IPS DF 4.7 (cell line): ENCODE data around the gene FASN.
"Not testable (repeated sequence)": the region's sequence is repeated elsewhere in the genome, so short reads cannot be mapped to it uniquely, and the experiment has no call there.

Source experiments
- DNase-seq: peaks from one replicate; pipeline ENCODE4 v3.0.0-alpha.2; 2013; ENCODE audit warnings: low spot score; ENCODE audit errors: extremely low read depth

FASN gene

DNA sequence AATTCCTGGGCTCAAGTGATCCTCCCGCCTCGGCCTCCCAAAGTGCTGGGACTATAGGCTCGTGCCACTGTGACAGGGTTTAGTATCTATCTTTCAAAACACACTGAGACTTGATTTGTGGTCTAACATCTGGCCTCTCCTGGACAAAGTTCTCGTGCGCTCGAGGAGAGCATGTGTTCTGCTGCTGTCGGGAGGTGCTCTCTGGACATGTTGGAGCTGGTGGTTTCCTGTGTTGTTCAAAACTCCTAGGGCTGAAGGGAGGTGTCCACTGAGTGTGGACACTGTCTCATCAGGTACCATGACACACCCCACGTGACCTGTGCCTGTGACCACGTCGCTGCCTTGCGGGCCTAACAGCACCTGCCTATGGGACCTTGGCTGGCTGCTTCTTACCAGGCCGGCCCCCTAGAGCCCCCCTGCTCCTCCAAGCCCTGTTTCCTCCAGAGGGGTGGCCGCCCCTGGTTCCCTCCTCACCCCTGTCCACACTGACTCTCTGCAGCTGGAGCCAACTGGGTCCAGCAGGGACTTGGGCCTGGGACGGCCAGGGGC is 52.0 kb downstream of the FASN start:
- DNase-seq = no peak

DNA sequence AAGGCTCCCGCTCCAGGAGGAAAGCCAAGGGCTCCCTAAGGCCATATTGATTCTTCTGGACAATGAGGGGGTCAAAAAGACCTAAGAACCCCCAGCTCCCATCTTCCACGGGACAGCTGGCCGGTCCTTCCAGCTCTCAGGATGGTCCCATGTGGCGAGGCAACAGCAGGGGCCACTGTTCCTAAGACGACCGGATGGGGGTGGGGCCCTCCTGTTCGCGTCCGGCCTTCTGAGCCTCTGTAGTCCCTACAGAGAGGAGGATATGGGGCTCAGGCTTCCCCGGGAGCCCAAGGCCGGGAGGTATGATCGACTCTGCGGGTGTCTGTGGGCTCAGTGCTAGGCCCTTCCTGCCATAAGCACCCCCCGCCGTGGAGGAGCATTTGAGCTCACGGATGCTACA is 54.5 kb downstream of the FASN start:
- no peak for DNase-seq

GRCh38 chr17:82042649-82043048 is 55.4 kb downstream of the FASN start:
- DNase-seq = no peak

GRCh38 chr17:82041144-82041814 is 56.8 kb downstream of the FASN start:
- DNase-seq = no peak

GRCh38 chr17:82039695-82040299 is 58.2 kb downstream of the FASN start:
- DNase-seq = no peak

DNA sequence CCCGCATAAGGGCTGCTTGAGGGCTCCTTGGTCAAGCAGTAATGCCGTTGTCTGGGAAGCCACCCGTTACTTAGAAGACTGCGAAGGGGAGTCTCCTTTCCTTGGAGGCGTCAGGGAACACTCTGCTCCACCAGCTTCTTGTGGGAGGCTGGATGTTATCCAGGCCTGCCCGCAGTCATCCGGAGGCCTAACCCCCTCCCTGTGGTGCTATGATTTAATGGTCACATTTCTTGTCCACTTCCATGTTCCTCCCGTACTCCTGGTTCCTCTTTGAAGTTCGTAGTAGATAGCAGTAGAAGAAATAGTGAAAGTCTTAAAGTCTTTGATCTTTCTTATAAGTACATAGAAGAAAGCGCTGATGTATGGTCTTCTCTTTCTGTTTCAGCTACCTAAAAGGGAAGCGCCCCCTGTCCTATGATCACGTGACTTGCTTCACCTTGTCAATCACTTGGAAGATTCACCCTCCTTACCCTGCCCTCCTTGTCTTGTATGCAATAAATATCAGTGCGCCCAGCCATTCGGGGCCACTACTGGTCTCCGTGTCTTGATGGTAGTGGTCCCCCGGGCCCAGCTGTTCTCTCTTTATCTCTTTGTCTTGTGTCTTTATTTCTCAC is 59.1 kb downstream of the FASN start:
- not testable (repeated sequence) for DNase-seq

GRCh38 chr17:82037889-82038195 is 60.2 kb downstream of the FASN start:
- DNase-seq = no peak

DNA sequence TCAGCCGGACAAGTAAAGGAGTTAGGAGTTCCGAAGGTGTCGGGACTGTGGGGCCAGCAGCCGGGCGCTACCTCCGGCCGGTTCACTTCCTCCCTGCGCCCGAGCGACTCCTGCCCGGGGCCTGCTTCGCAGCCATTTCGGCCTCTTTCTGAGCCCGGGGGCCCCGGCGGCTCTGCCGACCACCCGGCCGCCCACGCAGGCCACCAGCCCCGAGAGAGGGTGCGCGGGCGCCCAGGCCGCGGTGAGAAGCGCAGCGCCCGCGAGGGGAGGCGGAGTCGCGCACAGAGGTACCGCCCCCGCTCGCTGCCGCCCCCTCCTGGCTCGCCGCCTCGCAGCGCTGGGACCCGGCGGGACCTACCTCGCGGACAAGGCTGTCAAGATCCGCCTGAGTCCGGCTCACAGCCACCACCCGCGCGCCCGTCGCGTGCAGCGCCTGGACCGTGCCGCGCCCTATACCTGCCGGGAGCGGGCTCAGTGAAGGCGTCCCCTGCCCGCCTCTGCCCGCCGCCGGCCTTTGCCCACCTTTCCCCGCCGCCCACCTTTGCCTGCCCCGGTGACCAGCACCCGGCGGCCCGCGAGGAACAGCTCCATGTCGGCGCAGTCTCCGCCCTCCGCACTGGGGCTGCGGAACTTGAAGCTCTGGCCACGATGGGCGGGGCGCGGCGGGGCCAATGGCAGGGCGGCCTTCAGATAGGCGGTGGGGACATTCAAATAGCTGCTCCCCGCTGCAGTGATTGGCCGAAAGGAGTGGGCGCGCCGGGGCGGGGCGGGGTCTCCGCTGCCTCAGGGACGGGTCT is 60.7 kb downstream of the FASN start, which contains the start of gene DCXR:
DCXR (minus strand) TSS at position 606 of the 797 bp plus-strand sequence; CDS start at position 591, 15 bp downstream.
- no peak for DNase-seq

DNA sequence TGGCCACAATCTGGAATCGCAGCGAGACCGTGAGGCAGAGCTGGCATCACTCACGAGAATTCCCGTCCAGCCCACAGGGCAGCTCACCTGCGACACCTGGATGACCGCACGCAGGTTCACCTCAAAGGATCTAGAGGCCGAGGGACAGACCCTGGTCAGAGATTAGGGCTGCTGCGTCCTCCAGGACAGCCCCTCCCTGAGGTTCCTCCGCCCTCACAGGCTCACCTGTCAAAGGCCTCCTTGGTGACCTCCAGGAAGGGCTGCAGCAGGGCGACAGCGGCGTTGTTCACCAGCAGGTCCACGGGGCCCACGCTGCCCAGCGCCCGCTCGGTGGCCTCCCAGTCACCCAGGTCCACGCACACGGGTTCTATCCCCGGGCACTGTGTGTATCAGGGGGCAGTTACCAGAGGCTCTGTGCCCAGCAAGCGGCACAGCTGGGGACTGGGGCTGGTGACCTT is 61.4 kb downstream of the FASN start:
- DNase-seq = no peak

- DNase-seq = no peak
Measured at GRCh38 chr17:82035956-82036633, 61.9 kb downstream of the FASN start.

DNA sequence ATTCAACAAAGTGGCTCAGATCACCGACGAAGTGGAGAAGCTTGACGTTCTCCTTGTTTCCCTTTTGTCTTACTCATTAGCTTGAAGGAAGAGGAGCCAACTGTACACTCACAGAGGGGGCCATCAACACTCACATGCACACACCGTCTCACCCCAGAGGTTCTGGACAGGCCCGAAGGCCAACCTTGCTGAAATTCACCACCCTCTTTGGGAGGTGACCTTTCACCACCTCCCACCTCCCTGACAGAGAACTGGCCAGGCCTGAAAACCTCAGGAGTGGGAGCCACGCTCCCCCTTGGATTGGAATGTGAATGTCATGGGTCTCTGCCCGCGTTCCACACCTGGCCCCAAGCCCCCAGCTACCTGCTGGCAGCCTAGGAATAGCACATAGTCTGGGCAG is 62.5 kb downstream of the FASN start:
- no peak for DNase-seq

DNA sequence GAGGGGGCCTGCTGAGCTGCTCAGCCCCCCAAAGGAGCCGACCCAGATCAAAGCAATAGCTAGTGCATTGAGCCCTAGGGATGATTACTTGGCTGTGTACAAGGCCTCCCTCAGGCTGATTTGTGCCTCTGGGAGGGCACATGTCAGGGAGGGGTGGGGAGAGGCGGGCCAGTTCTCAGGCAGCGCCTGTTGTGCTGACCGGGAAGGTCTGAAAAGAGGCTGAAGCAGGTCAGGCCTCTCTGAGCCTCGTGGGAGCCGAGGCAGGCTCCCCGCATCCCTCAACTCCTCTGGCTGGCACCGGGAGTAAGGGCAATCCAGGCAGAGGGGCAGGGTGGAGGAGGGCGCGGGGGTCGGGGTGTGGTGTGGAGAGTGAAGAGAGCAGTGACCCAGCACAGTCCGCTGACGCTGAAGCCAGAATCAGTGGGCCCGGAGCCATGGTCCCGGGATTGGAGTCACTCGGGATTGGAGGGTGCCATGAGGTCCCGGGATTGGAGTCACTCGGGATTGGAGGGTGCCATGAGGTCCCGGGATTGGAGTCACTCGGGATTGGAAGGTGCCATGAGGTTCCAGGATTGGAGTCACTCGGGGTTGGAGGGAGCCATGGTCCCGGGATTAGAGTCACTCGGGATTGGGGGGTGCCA is 63.5 kb downstream of the FASN start:
- DNase-seq = no peak

DNA sequence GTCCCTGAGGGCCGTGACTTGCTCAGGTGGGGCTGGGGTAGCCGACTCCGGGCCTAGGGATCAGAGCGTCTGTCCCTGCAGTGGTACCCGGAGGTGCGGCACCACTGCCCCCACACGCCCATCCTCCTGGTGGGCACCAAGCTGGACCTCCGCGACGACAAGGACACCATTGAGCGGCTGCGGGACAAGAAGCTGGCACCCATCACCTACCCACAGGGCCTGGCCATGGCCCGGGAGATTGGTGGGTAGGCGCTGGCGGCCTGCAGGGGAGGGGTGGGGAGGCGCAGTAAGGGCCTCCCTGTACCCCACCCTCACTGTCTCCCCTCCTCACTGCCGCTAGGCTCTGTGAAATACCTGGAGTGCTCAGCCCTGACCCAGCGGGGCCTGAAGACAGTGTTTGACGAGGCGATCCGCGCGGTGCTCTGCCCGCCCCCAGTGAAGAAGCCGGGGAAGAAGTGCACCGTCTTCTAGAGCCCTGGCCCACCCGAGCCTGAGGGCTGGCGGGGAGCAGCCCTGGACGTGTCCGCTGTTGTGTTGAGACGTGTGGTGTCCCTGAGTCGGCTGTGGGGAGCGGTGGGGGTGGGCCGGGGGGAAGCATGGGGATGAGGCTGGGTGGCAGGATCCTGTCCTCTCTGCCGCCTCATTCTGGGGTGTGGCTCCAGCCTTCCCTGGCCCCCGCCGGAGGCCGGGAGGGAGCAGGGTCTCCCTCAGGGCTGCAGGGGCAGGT is 64.5 kb downstream of the FASN start:
- DNase-seq = no peak

- no peak for DNase-seq
Measured at GRCh38 chr17:82031885-82032627, 66.0 kb downstream of the FASN start.

DNA sequence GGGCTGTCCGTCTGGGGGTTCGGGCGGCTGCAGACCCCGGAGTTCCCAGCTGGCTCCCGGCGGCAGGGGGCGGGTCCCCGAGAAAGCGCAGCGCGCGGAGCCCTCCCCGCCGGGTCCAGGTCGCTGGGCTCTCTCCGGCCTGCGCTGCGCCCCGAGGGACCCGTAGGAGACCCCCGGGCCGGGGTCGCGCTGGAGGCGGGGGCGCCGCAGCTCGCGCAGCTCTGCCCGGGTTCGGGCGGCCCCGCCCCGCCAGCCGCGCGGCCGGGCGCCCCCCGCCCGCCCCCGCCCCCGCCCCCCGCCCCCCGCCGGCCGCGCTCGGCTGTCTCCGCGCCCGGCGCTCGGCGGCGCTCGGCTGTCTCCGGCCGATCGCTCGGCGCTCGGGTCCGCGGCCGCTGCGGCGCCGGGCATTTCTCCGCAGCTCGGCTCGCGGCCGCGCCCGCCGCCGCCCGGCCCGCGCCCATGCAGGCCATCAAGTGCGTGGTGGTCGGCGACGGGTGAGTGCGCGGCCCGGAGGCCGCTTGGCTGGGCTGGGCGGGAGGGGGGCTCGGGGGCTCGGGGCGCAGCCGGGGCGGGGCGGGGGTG is 66.6 kb downstream of the FASN start, which contains the start of gene RAC3:
RAC3 (plus strand) TSS at position 376 of the 582 bp plus-strand sequence; CDS start at position 460, 84 bp downstream.
- no peak for DNase-seq

GRCh38 chr17:82030470-82031302 is 67.3 kb downstream of the FASN start:
- no peak for DNase-seq

- DNase-seq = no peak
Measured at GRCh38 chr17:82029990-82030469, 68.0 kb downstream of the FASN start.

- no peak for DNase-seq
Measured at GRCh38 chr17:82029391-82029790, 68.6 kb downstream of the FASN start.
